H9 (cell line): Measurements from ENCODE around the gene PFN3. TPM values are rescaled to one million over a fixed set of nuclear protein-coding genes. Genes with fewer than 3 reads are reported as not detected.
A peak's percentile ranks its signal among the peaks of the same experiment; 100 is the strongest.

Experiments used
- DNase-seq: peaks from one replicate; pipeline ENCODE4 v3.0.0-alpha.2; 2017
- H2AFZ ChIP-seq: one replicate; pipeline ENCODE4 v1.6.1; 2013; ENCODE audit warnings: mild to moderate bottlenecking, low read length, control low read depth, moderate library complexity
- H2AK5ac ChIP-seq: 2 replicates; pipeline ENCODE4 v1.6.1; 2013; ENCODE audit warnings: low read length, control low read depth, mixed read lengths; ENCODE audit not compliant: insufficient read length
- H2BK120ac ChIP-seq: one replicate; pipeline ENCODE4 v1.6.1; 2013; ENCODE audit warnings: low read depth, mild to moderate bottlenecking, low read length, control low read depth, inconsistent platforms; ENCODE audit not compliant: poor library complexity, severe bottlenecking
- H2BK12ac ChIP-seq: 2 replicates; pipeline ENCODE4 v1.6.1; 2013; ENCODE audit warnings: low read length, control low read depth, mixed read lengths, low read depth; ENCODE audit not compliant: insufficient read length
- H2BK15ac ChIP-seq: 2 replicates; pipeline ENCODE4 v1.6.1; 2013; ENCODE audit warnings: low read depth, low read length, control low read depth
- H2BK20ac ChIP-seq: one replicate; pipeline ENCODE4 v1.6.1; 2013; ENCODE audit warnings: low read depth, mild to moderate bottlenecking, low read length, control low read depth, inconsistent platforms; ENCODE audit not compliant: poor library complexity, severe bottlenecking
- H2BK5ac ChIP-seq: 2 replicates; pipeline ENCODE4 v1.6.1; 2013; ENCODE audit warnings: low read length, control low read depth, mixed read lengths; ENCODE audit not compliant: insufficient read length
- H3K14ac ChIP-seq: 2 replicates; pipeline ENCODE4 v1.6.1; 2013; ENCODE audit warnings: low read length, control low read depth; ENCODE audit not compliant: insufficient read depth
- H3K18ac ChIP-seq: 2 replicates; pipeline ENCODE4 v1.6.1; 2013; ENCODE audit warnings: low read depth, mild to moderate bottlenecking, mixed read lengths, low read length, control low read depth; ENCODE audit not compliant: insufficient read length
- H3K23ac ChIP-seq: 2 replicates; pipeline ENCODE4 v1.6.1; 2013; ENCODE audit warnings: low read length, control low read depth, mixed read lengths, low read depth; ENCODE audit not compliant: insufficient read length
- H3K23me2 ChIP-seq: 2 replicates; pipeline ENCODE4 v1.6.1; 2013; ENCODE audit warnings: low read depth, mild to moderate bottlenecking, mixed read lengths, low read length, control low read depth; ENCODE audit not compliant: insufficient read length, poor library complexity, severe bottlenecking
- H3K27ac ChIP-seq: 2 replicates; pipeline ENCODE4 v1.5.1; 2013; ENCODE audit warnings: low read length, control low read depth, mixed read lengths, low read depth; ENCODE audit not compliant: insufficient read length
- H3K27me3 ChIP-seq: 2 replicates; pipeline ENCODE4 v1.6.1; 2013; ENCODE audit warnings: low read length, control low read depth, inconsistent platforms; ENCODE audit not compliant: insufficient read depth
- H3K4ac ChIP-seq: 2 replicates; pipeline ENCODE4 v1.6.1; 2013; ENCODE audit warnings: low read depth, mild to moderate bottlenecking, control low read depth, inconsistent platforms, low read length, moderate library complexity
- H3K4me1 ChIP-seq: 2 replicates; pipeline ENCODE4 v1.6.1; 2013; ENCODE audit warnings: low read length, control low read depth, inconsistent platforms; ENCODE audit not compliant: insufficient read depth
- H3K4me2 ChIP-seq: 2 replicates; pipeline ENCODE4 v1.6.1; 2013; ENCODE audit warnings: low read length, control low read depth, mixed read lengths; ENCODE audit not compliant: insufficient read length, insufficient read depth
- H3K56ac ChIP-seq: 2 replicates; pipeline ENCODE4 v1.6.1; 2013; ENCODE audit warnings: low read depth, mild to moderate bottlenecking, mixed read lengths, low read length, control low read depth; ENCODE audit not compliant: insufficient read length
- H3K79me1 ChIP-seq: 2 replicates; pipeline ENCODE4 v1.6.1; 2013; ENCODE audit warnings: low read depth, mild to moderate bottlenecking, moderate library complexity, low read length, control low read depth, inconsistent platforms; ENCODE audit not compliant: insufficient read depth, poor library complexity, severe bottlenecking
- H3K79me2 ChIP-seq: 2 replicates; pipeline ENCODE4 v1.6.1; 2013; ENCODE audit warnings: low read length, control low read depth, inconsistent platforms; ENCODE audit not compliant: insufficient read depth
- H3K9ac ChIP-seq: 2 replicates; pipeline ENCODE4 v1.6.1; 2013; ENCODE audit warnings: low read length, control low read depth, mixed read lengths; ENCODE audit not compliant: insufficient read length; ENCODE audit errors: extremely low read depth
- H3K9me3 ChIP-seq: one replicate; pipeline ENCODE4 v1.6.1; 2013; ENCODE audit warnings: low read depth, low read length, inconsistent platforms; ENCODE audit not compliant: control insufficient read depth
- H3T11ph ChIP-seq: one replicate; pipeline ENCODE4 v1.6.1; 2013; ENCODE audit warnings: mild to moderate bottlenecking, low read length, control low read depth, inconsistent platforms
- H4K20me1 ChIP-seq: one replicate; pipeline ENCODE4 v1.6.1; 2013; ENCODE audit not compliant: control insufficient read depth, insufficient read length, insufficient read depth
- H4K5ac ChIP-seq: 2 replicates; pipeline ENCODE4 v1.6.1; 2013; ENCODE audit warnings: low read depth, mild to moderate bottlenecking, mixed read lengths, low read length, control low read depth; ENCODE audit not compliant: insufficient read length
- H4K8ac ChIP-seq: replicated peaks from 2 replicates; pipeline ENCODE4 v1.6.1; 2013; ENCODE audit warnings: low read length, control low read depth, mixed read lengths, low read depth; ENCODE audit not compliant: insufficient read length
- H4K91ac ChIP-seq: 2 replicates; pipeline ENCODE4 v1.6.1; 2013; ENCODE audit warnings: low read depth, mild to moderate bottlenecking, moderate library complexity, mixed read lengths, low read length, control low read depth; ENCODE audit not compliant: insufficient read length
- H3K27ac Mint-ChIP-seq, 3 experiments: 2 replicates in 2 of 3; 3 replicates in 1 of 3; pipeline ENCODE4 v1.8.0; 2020 to 2021; ENCODE audit warnings: mixed read lengths in 3 of 3, mild to moderate bottlenecking in 1 of 3, moderate library complexity in 1 of 3
- H3K27me3 Mint-ChIP-seq: 2 replicates; pipeline ENCODE4 v1.8.0; 2021; ENCODE audit warnings: low read depth, mild to moderate bottlenecking, moderate library complexity, mixed read lengths
- H3K36me3 Mint-ChIP-seq, 3 experiments: 2 replicates in 2 of 3; 3 replicates in 1 of 3; pipeline ENCODE4 v1.8.0; 2020 to 2021; ENCODE audit warnings: low read depth in 3 of 3, mixed read lengths in 3 of 3; ENCODE audit not compliant: insufficient read depth in 1 of 3
- H3K4me1 Mint-ChIP-seq, 2 experiments: 2 replicates each; pipeline ENCODE4 v1.8.0; 2020; ENCODE audit warnings: mixed read lengths in 2 of 2
- H3K4me3 Mint-ChIP-seq, 2 experiments: 2 replicates in 1 of 2; 3 replicates in 1 of 2; pipeline ENCODE4 v1.8.0; 2020 to 2021; ENCODE audit warnings: mild to moderate bottlenecking in 2 of 2, mixed read lengths in 2 of 2, moderate library complexity in 1 of 2
- H3K9me3 Mint-ChIP-seq, 2 experiments: 2 replicates in 1 of 2; 3 replicates in 1 of 2; pipeline ENCODE4 v1.8.0; 2020; ENCODE audit warnings: mild to moderate bottlenecking in 2 of 2, mixed read lengths in 2 of 2, moderate library complexity in 1 of 2
- WGBS: extraction: QIAGEN DNeasy Blood & Tissue Kit; methylation state at CpG from one replicate; pipeline ENCODE4 v1.1.7; 2013; ENCODE audit warnings: missing lambda C conversion rate, low lambda C conversion rate, mixed read lengths; ENCODE audit not compliant: insufficient read length; ENCODE audit errors: extremely low coverage; 5-methylcytosine and 5-hydroxymethylcytosine counted together
- total RNA-seq: library from RNA; stranded (reverse); gene quantifications from 2 replicates; pipeline ENCODE4 v1.2.1, GENCODE V29; 2021
- TF ChIP-seq, protein P1 (sequence below): fragments of 200-600 bp; sonication (generic); conservative IDR thresholded peaks from 3 replicates; pipeline ENCODE4 v1.8.0; 2021; ENCODE audit warnings: antibody characterized with exemption, mild to moderate bottlenecking

Gene PFN3
- total RNA-seq, 1 experiment from 2014 or later = not detected

DNA sequence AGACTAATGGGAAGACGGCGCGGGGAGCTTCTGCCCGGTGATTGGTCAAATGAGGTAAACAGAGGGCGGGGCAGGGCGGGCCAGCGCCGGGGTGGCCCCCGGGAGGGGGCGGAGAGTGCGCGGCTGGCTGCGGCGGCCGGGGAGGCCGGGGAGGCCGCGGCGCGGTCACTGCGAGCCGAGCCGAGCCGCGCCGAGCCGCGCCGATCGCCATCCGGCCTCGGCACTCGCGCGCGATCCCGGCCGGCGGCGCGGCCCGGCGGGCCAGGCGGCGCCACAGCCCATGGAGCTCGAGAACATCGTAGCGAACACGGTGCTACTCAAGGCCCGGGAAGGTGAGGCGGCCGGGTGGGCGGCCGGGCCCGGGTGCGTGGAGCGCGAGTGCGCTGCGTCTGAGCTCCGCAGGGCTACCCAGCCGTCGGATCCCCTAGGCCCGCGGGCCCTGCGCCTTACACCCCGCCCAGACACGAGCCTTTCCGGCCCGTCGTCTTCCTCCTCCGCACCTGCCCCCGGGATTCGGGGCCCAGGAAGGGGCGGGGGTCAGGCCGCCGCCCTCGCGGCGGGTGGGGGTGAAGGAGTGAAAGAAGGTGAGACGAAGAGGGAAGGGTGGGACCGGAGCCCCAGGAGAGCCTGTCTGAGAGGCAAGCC, 26.2 kb upstream of the PFN3 start, which contains the start of gene GRK6:
Gene GRK6 (plus strand): TSS at position 111 of the 645 bp plus-strand sequence. CDS start 170 bp downstream, at position 281.
- no CpG with 5 or more reads among the region's 82 CpGs for WGBS
- TF ChIP-seq, protein P1, sequence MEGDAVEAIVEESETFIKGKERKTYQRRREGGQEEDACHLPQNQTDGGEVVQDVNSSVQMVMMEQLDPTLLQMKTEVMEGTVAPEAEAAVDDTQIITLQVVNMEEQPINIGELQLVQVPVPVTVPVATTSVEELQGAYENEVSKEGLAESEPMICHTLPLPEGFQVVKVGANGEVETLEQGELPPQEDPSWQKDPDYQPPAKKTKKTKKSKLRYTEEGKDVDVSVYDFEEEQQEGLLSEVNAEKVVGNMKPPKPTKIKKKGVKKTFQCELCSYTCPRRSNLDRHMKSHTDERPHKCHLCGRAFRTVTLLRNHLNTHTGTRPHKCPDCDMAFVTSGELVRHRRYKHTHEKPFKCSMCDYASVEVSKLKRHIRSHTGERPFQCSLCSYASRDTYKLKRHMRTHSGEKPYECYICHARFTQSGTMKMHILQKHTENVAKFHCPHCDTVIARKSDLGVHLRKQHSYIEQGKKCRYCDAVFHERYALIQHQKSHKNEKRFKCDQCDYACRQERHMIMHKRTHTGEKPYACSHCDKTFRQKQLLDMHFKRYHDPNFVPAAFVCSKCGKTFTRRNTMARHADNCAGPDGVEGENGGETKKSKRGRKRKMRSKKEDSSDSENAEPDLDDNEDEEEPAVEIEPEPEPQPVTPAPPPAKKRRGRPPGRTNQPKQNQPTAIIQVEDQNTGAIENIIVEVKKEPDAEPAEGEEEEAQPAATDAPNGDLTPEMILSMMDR = no peak

More for the DNA sequence above, 26.2 kb upstream of the PFN3 start, which contains the start of gene GRK6:
- Histone ChIP-seq H3K4me1 (no peaks in the 10 kb centered on the region; the same call in 1 of the 2 replicates), H3K27me3 (no peaks in the 10 kb centered on the region), H3T11ph (no peak within 1 kb of the TSS), H3K56ac (no peak within 1 kb of the TSS), H3K14ac (peak within 1 kb of the TSS; percentile 98), H4K20me1 (no peaks in the 10 kb centered on the region), H4K5ac (peak within 1 kb of the TSS; percentile 27), H3K4ac (no peak within 1 kb of the TSS; the same call in 1 of the 2 replicates), H2AK5ac (peak within 1 kb of the TSS; percentile 33), H3K9me3 (no peaks in the 10 kb centered on the region), H2BK120ac (peak within 1 kb of the TSS; percentile 64), H2AFZ (no peak within 1 kb of the TSS), H3K23ac (no peak within 1 kb of the TSS), H3K4me2 (peak within 1 kb of the TSS; percentile 78), H3K9ac (peak within 1 kb of the TSS; percentile 71), H3K27ac (peak within 1 kb of the TSS; percentile 66), H4K8ac (no peak within 1 kb of the TSS), H3K79me2 (no peaks in the 10 kb centered on the region; the same call in 1 of the 2 replicates), H2BK12ac (peak within 1 kb of the TSS; percentile 11), H3K79me1 (no peaks in the 10 kb centered on the region), H2BK5ac (no peak within 1 kb of the TSS), H4K91ac (no peak within 1 kb of the TSS), H3K23me2 (peaks cover 4% of the 10 kb centered on the region), H2BK20ac (peak within 1 kb of the TSS; percentile 86), H3K18ac (peak within 1 kb of the TSS; percentile 98), H2BK15ac (no peak within 1 kb of the TSS)
- Mint-ChIP-seq H3K27ac (peak within 1 kb of the TSS; percentile 96 to 99 (median 98)), H3K36me3 (peaks cover 2 to 16% (median 16%) of the 10 kb centered on the region in 3 experiments; a peak in 6 of 7 replicates), H3K9me3 (no peaks in the 10 kb centered on the region), H3K4me3 (peak within 1 kb of the TSS; percentile 81 to 89), H3K27me3 (peaks cover 5% of the 10 kb centered on the region; the same call in 1 of the 2 replicates), H3K4me1 (peaks cover 18 to 29% of the 10 kb centered on the region in 2 experiments)
- DNase-seq = no peak
